ENCODE measurements around the gene RAC2. TPM values are rescaled to one million over a fixed set of nuclear protein-coding genes. Genes with fewer than 3 reads are reported as not detected.

RAC2 gene
- total and polyA plus RNA-seq, 2 experiments from 2014 or later = 9.9 to 10.5 TPM

DNA sequence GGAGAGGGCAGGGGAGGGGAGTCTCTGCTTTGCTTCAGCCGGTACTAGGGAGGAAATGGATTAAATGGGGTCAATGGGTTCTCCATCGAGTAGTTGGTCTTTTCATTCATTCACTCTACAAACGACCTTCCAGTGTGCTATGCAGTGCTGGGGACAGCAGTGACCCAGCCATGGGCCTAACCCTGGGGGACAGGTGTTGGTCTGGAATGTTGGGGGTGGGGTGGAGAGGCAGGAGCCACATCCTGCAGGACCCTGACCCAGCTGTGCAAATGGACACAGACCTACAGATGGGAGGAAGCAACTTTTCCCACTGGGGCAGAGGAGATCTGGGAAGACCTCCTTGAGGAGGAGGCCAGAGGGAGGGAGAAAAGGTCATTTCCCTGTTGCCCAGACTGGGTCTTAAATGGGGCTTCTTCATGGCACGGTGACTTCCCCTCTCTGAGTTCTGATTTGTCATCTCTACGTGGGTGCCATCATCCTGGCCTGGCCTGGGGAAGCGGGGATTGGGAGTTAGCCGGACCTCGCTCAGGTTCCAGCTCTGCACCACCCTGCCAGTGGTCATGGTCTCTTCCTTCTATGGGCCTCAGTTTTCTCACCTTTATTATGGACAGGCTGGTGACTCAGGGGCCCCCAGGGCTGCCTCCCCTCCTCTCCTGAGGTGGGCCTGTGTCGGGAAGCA, 40.2 kb upstream of the RAC2 start:
- Histone ChIP-seq H4K20me1 (ENCODE audit: insufficient read depth, poor library complexity, severe bottlenecking) (no peaks in the 10 kb centered on the region), H2AFZ (no peak overlapping the region), H3K79me2 (no peaks in the 10 kb centered on the region), H3K4me2 (no peak overlapping the region), H3K9me2 (replicated peaks; ENCODE audit: insufficient read depth) (no peaks in the 10 kb centered on the region), H3K9me3 (ENCODE audit: low read depth) (no peaks in the 10 kb centered on the region), H3K36me3 (replicated peaks; ENCODE audit: insufficient read depth, low read depth) (no peaks in the 10 kb centered on the region), H3K27ac (no peak overlapping the region), H3K4me1 (ENCODE audit: insufficient read depth) (no peaks in the 10 kb centered on the region), H3K4me3 (no peak overlapping the region), H3K27me3 (peaks cover 5% of the 10 kb centered on the region)
- DNase-seq (ENCODE audit: low spot score) = no peak
- TF ChIP-seq EZH2phosphoT487 (IDR thresholded peaks at IDR 0.05; ENCODE audit: low read depth, severe bottlenecking, unreplicated experiment) (no peak), EZH2 (IDR thresholded peaks at IDR 0.05; ENCODE audit: borderline replicate concordance) (no peak)
- TF ChIP-seq, protein P1, sequence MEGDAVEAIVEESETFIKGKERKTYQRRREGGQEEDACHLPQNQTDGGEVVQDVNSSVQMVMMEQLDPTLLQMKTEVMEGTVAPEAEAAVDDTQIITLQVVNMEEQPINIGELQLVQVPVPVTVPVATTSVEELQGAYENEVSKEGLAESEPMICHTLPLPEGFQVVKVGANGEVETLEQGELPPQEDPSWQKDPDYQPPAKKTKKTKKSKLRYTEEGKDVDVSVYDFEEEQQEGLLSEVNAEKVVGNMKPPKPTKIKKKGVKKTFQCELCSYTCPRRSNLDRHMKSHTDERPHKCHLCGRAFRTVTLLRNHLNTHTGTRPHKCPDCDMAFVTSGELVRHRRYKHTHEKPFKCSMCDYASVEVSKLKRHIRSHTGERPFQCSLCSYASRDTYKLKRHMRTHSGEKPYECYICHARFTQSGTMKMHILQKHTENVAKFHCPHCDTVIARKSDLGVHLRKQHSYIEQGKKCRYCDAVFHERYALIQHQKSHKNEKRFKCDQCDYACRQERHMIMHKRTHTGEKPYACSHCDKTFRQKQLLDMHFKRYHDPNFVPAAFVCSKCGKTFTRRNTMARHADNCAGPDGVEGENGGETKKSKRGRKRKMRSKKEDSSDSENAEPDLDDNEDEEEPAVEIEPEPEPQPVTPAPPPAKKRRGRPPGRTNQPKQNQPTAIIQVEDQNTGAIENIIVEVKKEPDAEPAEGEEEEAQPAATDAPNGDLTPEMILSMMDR (IDR thresholded peaks at IDR 0.05; ENCODE audit: poor library complexity) = no peak
- WGBS (ENCODE audit: low lambda C conversion rate, missing lambda C conversion rate) = 68% methylated on average over 8 of the region's 9 CpGs

DNA sequence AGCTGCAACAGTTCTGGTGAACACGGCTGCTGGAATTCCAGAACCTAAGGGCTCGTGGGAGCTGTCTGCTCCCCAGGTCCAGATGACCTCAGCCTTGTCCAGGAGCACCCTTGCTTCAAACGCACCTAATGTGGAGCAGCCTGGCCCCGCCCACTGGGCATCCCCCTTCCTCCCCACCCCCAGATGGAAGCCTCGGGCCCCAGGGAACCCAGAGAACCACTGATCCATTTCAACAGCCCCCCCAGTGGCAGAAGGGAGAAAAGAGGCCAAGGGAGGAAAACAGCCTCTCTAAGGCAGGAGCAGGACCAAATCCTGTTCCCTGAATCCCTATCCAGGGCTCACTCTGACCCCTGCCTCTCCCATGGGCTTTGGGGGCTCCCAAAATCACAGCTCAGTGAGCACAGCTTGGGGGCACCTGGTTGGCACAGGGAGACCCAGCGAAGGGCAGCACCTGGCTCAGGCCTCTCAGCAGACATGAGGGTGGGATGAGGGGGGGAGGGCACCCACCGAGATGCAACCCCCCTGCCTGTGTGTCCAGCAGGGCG, 39.4 kb upstream of the RAC2 start:
- Histone ChIP-seq H3K79me2 (no peaks in the 10 kb centered on the region), H4K20me1 (ENCODE audit: insufficient read depth, poor library complexity, severe bottlenecking) (no peaks in the 10 kb centered on the region), H3K9me2 (replicated peaks; ENCODE audit: insufficient read depth) (no peaks in the 10 kb centered on the region), H3K9me3 (ENCODE audit: low read depth) (no peaks in the 10 kb centered on the region), H3K36me3 (replicated peaks; ENCODE audit: insufficient read depth, low read depth) (no peaks in the 10 kb centered on the region), H3K4me3 (no peak overlapping the region), H3K4me1 (ENCODE audit: insufficient read depth) (no peaks in the 10 kb centered on the region), H2AFZ (no peak overlapping the region), H3K4me2 (no peak overlapping the region), H3K27me3 (peaks cover 5% of the 10 kb centered on the region), H3K27ac (no peak overlapping the region)
- TF ChIP-seq EZH2phosphoT487 (IDR thresholded peaks at IDR 0.05; ENCODE audit: low read depth, severe bottlenecking, unreplicated experiment) (no peak), EZH2 (IDR thresholded peaks at IDR 0.05; ENCODE audit: borderline replicate concordance) (no peak)
- TF ChIP-seq, protein P1 (IDR thresholded peaks at IDR 0.05; ENCODE audit: poor library complexity) = no peak
- no peak for DNase-seq (ENCODE audit: low spot score)
- 74% methylated on average over 8 of the region's 8 CpGs for WGBS (ENCODE audit: low lambda C conversion rate, missing lambda C conversion rate)

DNA sequence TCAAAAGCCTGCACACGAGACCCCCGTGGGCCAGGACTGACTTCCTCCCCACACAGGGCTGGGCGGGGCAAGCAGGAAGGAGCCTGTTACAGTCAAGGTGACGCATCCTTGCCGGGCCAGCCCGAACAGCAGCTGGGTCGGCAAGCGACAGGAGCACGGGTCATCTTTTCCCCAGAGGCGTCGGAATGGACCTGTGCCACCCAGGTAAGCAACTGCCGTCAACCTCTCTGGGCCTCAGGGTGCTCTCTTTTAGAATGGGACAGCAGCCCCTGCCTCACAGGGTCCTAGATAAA, 38.3 kb upstream of the RAC2 start, which contains the start of gene CYTH4:
TSS of gene CYTH4 (plus strand) at position 124 of the 293 bp plus-strand sequence. CDS start at position 186, 62 bp downstream.
- peaks cover 5% of the 10 kb centered on the region for H3K27me3 ChIP-seq
- TF ChIP-seq EZH2phosphoT487 (IDR thresholded peaks at IDR 0.05; ENCODE audit: low read depth, severe bottlenecking, unreplicated experiment) = no peak
- TF ChIP-seq EZH2 (IDR thresholded peaks at IDR 0.05; ENCODE audit: borderline replicate concordance) = no peak
- TF ChIP-seq, protein P1 (IDR thresholded peaks at IDR 0.05; ENCODE audit: poor library complexity) = no peak
- H3K79me2 ChIP-seq = no peaks in the 10 kb centered on the region
- 72% methylated on average over 12 of the region's 12 CpGs for WGBS (ENCODE audit: low lambda C conversion rate, missing lambda C conversion rate)
- H3K9me2 ChIP-seq (replicated peaks; ENCODE audit: insufficient read depth) = no peaks in the 10 kb centered on the region
- no peaks in the 10 kb centered on the region for H3K4me1 ChIP-seq (ENCODE audit: insufficient read depth)
- H4K20me1 ChIP-seq (ENCODE audit: insufficient read depth, poor library complexity, severe bottlenecking) = no peaks in the 10 kb centered on the region
- no peak within 1 kb of the TSS for H3K4me2 ChIP-seq
- no peak within 1 kb of the TSS for H2AFZ ChIP-seq
- H3K36me3 ChIP-seq (replicated peaks; ENCODE audit: insufficient read depth, low read depth) = no peaks in the 10 kb centered on the region
- no peaks in the 10 kb centered on the region for H3K9me3 ChIP-seq (ENCODE audit: low read depth)
- H3K4me3 ChIP-seq = no peak within 1 kb of the TSS
- DNase-seq (ENCODE audit: low spot score) = no peak
- H3K27ac ChIP-seq = no peak within 1 kb of the TSS
